Stimulated activated CD4-positive, alpha-beta T cell treated with anti-CD3 and anti-CD28 coated beads, Interleukin-1b, Interleukin-23, amount 100 ng/mL, for 24 hours (primary cell): ENCODE data around the gene GCNT3.

Experiments
- DNase-seq, 4 experiments: peaks; one replicate each; pipeline ENCODE4 v3.0.0-alpha.2; 2020; ENCODE audit warnings: low read depth in 4 of 4, low spot score in 1 of 4

The GCNT3 gene, protein sequence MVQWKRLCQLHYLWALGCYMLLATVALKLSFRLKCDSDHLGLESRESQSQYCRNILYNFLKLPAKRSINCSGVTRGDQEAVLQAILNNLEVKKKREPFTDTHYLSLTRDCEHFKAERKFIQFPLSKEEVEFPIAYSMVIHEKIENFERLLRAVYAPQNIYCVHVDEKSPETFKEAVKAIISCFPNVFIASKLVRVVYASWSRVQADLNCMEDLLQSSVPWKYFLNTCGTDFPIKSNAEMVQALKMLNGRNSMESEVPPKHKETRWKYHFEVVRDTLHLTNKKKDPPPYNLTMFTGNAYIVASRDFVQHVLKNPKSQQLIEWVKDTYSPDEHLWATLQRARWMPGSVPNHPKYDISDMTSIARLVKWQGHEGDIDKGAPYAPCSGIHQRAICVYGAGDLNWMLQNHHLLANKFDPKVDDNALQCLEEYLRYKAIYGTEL

DNA sequence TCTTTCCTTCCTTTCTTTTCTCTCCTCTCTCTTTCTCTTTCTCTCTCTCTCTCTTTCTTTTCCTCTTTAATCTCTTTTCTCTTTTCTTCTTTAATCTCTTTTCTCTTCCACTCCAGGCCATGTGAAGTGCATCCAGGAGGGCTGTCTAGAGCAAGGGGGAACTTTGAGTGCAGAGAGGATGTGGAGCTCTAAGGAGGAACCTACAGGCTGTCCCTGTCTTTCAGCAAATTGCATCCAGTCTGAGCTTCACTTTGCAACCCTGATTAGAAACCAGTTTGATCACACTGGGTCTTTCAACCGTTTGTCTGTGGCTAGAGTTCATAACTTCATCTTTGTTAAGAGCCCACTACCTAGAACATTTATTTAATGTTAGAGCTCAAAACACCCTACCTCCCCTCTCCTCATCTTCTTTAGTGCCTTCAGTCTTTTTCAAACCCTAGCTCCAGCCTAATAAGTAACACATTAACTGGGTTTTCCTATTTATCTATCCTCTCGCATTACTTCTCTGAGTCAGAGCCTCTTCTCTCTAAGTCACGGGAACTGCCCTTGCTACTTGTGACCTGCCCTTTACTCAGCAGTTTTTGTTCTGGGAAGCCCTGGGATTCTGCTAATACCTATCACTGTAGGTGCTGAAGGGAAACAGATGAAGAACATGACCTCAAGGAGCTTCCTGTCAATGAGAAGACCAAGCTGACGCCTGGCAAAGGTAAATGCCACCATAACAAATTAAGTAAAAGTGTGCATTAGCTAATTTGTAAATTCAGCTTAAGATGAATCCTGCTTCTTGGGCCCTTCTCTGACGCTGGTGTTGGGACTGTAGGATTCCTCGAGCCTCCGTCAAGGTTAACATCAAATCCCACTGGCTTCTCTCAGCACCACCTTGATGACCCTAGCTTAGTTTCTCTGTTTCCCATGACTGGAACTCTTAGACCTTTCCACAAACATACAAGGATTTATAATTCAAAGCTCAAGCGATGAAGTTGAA, at the start of gene GCNT3:
Gene GCNT3, plus strand, starts transcription at position 508 of the 985 bp plus-strand sequence. CDS start 6,456 bp downstream, outside the sequence.
- DNase-seq = no peak

- DNase-seq = no peak
Observed at GRCh38 chr15:59562448-59563186, 49.0 kb upstream of the GCNT3 start.

- no peak for DNase-seq
Observed at GRCh38 chr15:59565299-59565698, 46.3 kb upstream of the GCNT3 start.

GRCh38 chr15:59567324-59567723, 44.3 kb upstream of the GCNT3 start:
- no peak for DNase-seq

- no peak for DNase-seq
Observed at GRCh38 chr15:59569477-59569876, 42.1 kb upstream of the GCNT3 start.

GRCh38 chr15:59570315-59570714, 41.3 kb upstream of the GCNT3 start:
- no peak for DNase-seq

DNA sequence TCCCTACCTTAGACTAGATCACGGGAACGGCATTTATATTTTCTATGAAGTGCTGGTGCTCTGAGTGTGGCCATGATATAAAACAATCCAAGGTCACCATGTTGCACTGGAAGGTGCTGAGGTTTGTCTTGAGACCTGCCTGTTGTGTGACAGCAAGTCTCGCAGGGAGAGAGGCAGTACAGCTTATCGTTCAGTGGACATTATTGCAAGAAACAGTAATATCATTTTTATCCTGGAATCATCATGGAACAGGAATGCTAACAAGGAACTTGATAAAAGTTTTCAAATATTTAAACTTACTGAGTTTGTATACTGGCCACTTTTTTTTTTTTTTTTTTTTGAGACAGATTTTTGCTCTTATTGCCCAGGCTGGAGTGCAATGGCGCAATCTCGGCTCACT, 40.0 kb upstream of the GCNT3 start:
- DNase-seq = no peak

- no peak for DNase-seq
Observed at GRCh38 chr15:59583088-59583487, 28.5 kb upstream of the GCNT3 start.

DNA sequence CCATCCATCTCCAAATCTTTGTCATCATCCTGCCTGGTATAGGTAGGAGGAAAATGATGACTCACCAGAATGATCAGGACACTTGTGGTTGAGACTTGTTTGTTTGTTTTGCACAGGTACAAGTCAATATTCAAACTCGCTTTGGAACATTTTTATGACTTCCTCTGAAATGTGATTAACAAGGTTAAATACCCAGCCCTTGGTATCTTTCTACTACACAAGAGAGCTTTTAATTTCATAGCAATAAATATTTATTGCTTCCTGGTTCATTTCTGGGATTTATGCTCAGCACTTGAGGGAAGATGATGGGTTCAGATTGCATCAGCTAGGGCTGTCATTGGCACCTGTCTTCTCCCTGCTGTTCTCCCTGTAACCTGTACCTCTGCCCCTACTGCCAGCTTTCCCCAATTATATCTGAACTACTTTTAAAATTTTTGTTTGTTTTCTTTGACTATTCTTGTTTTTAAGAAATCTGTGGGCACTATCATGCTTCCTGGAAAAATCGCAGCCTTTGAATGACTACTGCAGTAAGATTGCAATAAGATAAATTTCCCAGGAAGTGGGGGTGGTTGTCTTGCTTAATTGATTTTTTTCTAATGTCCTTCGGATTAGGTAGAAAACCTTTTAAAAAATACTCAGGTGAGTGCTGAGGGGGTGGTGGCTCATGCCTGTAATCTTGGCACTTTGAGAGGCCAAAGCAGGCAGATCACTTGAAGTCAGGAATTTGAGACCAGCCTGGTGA, 24.3 kb upstream of the GCNT3 start:
- DNase-seq = no peak

GRCh38 chr15:59590027-59590426, 21.6 kb upstream of the GCNT3 start:
- no peak for DNase-seq

- no peak for DNase-seq
Observed at GRCh38 chr15:59591356-59591755, 20.2 kb upstream of the GCNT3 start.

- no peak for DNase-seq
Observed at GRCh38 chr15:59594493-59594942, 17.1 kb upstream of the GCNT3 start.

DNA sequence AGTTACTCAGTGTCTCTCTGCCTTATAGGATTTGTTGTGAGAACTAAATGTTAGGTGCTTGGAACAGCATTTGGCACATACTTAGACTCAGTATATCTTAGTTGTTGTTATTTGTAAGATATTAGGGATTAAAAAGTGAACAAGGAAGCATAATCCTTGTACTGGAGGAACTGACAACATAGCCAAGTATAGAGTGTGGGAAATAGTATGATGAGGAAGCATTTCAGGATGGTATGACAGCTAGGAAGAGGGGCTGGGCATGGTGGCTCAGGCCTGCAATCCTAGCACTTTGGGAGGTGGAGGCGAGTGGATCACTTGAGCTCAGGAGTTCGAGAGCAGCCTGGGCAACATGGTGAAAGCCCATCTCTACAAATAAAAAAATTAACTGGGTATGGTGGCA, 16.6 kb upstream of the GCNT3 start:
- no peak for DNase-seq

DNA sequence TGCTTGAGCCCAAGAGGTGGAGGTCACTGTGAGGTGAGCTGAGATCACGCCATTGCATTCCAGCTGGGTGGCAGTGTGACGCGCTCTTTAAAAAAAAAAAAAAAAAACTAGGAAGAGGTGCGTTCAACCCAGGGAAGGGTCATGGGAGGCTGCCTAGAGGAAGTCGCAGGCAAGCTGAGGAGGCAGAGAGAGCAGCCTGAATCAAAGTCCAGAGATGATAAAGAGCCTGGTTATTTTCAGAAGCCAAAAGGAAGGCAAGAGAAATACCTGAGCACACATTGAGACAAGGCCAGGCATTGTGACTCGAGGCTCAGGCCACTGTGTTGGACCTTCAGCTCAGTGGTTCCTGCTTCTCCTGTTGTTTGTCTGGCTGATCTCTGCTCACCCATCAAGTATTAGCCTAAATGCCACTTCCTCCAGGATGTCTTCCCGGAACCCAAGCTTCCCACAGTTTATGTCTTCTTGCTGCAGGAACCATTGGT, 16.1 kb upstream of the GCNT3 start:
- DNase-seq = no peak

- DNase-seq = no peak
Observed at GRCh38 chr15:59596640-59597039, 14.9 kb upstream of the GCNT3 start.

DNA sequence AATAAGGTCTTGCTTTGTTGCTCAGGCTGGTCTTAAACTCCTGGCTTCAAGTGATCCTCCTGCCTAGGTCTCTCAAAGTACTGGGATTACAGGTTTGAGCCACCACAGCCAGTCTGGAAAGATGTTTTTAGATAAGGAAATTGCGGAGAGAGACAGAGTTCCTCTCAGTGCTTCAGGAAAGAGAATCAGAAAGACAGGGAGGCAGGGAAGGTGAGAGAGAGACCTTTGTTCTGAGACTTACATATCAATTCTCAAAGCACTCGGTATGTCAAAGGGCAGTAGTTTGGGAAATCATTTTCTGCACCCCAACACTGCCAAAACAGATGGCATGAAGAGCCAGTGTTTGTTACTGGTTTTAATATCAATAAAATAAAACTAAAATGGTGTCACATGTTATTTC, 13.1 kb upstream of the GCNT3 start:
- DNase-seq = no peak

- no peak for DNase-seq
Observed at GRCh38 chr15:59605994-59606393, 5.6 kb upstream of the GCNT3 start.

GRCh38 chr15:59609730-59610712, 1.6 kb upstream of the GCNT3 start:
- DNase-seq = no peak

- no peak for DNase-seq
Observed at GRCh38 chr15:59614153-59614552, 2.6 kb downstream of the GCNT3 start.
